ENCODE measurements around the gene MCL1.

- TF ChIP-seq CTCF (IDR thresholded peaks at IDR 0.05), result no peak
- TF ChIP-seq POLR2A (IDR thresholded peaks at IDR 0.05), result no peak
These were observed 31.2 kb upstream of the MCL1 start for GRCh38 chr1:150610576-150610975.
